Dedifferentiated amniotic fluid mesenchymal stem cell (primary cell): Measurements from ENCODE around the gene STAG2.

Source experiments
- DNase-seq: peaks from one replicate; pipeline ENCODE4 v3.0.0-alpha.2; 2016; ENCODE audit errors: extremely low spot score

The STAG2 gene

GRCh38 chrX:123975180-123975579, 13.7 kb downstream of the STAG2 start:
- DNase-seq: no peak

- DNase-seq: peak; percentile 27
Observed at GRCh38 chrX:123976706-123977316, 15.3 kb downstream of the STAG2 start.

DNA sequence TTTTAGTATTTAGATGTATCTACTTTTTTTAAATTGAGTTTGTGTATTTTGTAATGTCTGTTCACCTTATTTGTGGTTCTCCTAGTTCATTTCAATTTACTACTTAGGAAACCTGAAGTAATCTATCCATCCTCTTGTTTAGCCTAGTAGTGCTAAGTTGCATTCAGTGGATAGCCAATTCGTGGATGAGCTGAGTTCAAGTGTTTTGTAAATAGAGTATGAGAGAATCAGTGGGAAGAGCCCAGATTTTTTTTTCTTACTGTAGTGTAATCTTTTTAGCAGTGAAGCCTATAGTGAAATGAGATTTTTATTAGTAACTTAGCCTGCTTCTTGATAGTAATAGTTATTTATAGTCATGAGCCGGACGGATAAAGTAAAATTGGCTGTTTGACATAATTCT, 21.7 kb downstream of the STAG2 start:
- DNase-seq: no peak

DNA sequence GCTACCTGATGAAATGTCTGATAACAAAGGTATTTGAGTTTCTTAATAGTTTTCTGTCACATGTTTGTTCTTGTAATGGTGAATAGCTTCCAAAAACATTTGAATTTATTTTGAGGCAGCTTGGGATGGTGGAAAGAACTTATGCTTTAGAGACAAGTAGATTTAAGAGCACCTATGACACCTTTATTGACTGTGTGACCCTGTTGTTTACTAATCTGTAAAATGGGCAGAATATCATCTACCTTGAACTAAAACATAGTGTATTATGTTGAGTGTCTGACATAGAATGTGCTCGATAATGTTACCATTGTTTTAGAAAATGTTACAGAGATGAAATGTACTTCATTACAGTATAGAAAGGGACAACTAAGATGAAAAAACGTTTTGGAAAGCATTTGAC, 24.9 kb downstream of the STAG2 start:
- no peak for DNase-seq

- no peak for DNase-seq
Observed at GRCh38 chrX:123988423-123989111, 27.1 kb downstream of the STAG2 start.

DNA sequence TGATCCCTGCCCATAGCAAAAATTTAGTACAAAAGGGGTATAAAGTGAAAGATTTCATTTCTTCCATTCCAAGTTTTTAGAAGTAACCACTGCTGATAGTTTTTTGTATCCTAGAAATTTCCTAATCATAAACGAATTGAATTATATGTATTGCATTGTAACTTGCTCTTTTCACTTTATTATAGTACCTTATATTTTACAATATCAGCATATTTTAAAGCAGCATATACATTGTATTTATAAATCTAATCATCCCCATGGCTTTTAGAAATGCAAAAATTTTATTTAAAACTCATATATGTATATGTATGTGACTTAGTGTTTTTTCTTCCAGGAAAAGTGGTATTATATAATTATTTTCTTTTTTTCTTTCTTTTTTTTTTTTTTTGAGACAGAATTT, 27.7 kb downstream of the STAG2 start:
- DNase-seq: no peak

GRCh38 chrX:123990169-123990568, 28.7 kb downstream of the STAG2 start:
- no peak for DNase-seq

DNA sequence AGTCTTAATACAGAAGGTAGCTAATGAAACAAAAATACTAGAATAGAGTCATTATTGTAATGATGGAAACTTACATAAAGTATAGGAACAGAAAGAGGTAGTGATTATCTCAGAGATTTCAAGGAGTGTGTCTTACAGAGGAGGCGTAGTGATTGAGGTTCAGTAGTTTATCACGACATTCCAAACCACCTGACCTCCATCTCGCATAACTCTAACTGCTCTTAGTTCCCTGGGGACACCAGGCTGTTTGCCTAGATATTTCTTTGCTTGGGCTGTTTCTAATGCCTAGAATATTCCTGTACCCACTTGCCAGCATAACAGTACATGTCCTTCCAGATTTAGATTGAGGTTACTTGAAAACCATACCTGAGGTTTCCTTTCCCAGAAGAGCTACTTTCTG, 29.1 kb downstream of the STAG2 start:
- DNase-seq: no peak

DNA sequence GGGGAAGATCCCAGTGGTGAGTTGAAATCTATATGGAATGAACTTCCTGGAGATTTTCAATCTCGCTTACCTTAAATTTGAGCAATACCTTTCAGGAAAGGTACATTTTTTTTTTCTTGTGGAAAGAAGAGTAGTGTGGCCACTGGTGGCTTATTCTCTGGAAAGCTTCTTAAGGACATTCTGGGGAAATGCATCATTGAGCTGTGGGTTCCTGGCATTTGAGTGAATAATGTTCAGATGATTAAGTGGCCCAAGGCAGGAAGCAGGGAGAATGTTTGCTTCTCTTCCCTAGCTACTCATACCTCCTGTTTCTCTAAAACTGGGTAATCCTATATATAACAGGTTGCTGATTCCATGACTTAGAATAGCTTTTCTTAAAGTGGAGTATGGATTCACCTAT, 31.8 kb downstream of the STAG2 start:
- DNase-seq: no peak

DNA sequence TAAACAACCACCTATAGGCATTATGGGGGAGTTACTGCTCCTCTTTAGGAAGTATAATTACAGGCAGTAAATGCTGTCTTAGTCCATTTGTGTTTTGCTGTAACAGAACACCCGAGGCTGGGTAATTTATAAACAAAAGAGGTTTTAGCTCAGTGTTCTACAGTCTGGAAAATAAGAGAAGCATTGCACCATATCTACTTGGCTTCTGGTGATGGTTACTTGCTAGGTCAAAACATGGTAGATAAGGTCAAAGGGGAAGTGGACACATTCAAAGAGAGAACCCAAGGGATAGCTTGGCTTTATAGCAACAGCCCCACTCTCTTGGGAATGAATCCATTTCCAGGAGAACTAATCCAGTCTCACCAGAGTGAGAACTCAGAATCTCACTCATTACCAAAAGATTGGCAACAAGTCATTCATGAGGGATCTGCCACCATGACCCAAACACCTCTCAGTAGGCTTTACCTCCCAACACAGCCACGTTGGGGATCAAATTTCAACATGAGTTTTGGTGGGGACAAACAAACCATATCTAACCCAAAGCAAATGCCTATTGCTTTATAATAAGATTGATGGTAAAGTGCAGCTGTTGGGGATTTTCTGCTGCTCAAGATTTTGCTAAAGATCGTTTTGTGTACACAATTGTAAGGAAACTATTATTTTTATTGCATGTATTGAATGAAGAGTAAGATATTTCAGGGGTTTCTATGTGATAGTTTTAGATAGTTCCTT, 32.6 kb downstream of the STAG2 start:
- DNase-seq: no peak

- DNase-seq: no peak
Observed at GRCh38 chrX:123994730-123995129, 33.2 kb downstream of the STAG2 start.

GRCh38 chrX:124001581-124001980, 40.1 kb downstream of the STAG2 start:
- DNase-seq: no peak

- DNase-seq: no peak
Observed at GRCh38 chrX:124005228-124005627, 43.7 kb downstream of the STAG2 start.

DNA sequence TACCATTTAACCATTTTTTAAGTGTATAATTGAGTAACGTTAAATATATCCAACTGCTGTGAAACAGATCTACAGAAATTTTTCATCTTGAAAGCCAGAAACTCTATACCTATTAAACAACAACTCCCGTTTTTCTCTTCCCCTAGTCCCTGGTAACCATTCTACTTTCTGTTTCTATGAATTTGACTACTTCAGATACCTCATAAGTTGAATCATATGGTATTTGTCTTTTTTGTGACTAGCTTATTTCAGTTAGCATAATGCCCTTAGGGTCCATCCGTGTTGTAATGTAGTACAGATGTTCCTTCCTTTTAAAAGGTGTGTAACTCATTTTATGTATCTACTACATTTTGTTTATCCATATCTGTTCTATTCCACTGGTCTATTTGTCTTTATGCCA, 48.7 kb downstream of the STAG2 start:
- peak; percentile 44 for DNase-seq

DNA sequence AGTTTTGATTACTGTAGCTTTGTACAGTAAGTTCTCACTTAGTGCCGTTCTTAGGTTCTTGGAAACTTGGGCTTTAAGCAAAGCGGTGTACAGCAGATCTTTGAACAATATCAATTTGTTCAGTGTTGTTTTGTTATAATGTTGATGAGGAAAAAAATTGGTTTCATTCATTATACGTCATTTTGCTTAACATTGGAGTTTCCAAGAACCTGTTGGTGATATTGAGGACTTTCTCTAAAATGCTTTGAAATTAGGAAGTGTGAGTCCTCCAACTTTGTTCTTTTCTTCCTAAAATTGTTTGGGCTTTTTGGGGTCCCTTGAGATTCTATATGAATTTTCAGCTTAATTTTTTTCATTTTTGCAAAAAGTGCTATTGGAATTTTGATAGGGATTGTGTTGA, 49.1 kb downstream of the STAG2 start:
- no peak for DNase-seq

- no peak for DNase-seq
Observed at GRCh38 chrX:124015721-124016120, 54.2 kb downstream of the STAG2 start.

DNA sequence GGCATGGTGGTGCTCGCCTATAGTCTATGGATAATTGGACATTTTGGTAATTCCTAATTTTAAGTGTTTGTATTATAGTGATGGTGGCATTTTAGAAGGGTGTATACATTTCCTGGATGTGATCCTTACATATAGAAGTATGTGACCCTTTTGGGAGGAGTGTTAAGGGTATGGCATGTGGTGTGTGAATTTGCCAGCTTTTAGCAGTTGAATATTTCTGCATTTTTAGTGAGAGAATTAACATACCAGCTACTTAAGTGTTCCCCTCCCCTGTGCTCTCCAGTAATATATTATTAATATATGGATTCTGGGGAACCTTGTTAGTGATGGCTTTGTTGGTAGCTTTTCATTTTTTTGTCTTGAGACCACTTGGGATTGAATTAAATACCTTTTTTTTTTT, 55.3 kb downstream of the STAG2 start:
- no peak for DNase-seq

DNA sequence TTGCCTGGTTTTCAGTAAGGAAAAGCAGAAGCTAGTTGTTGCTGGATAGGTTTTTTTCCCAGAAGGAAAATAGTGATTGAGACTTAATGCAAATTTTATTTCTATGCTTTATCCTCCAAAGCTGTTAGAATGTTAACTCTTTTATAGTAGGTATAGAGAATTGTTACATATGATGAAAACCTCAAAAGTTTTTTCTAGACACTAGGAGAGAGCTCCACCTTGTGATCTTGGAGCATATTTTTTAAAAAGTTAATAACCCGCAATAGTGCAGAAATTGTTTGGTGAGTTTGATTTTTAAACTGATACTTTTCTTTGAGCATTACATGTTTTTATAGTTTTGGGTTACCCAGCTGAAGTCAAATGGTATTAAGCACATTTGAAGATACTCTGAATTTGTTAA, 56.5 kb downstream of the STAG2 start:
- no peak for DNase-seq

DNA sequence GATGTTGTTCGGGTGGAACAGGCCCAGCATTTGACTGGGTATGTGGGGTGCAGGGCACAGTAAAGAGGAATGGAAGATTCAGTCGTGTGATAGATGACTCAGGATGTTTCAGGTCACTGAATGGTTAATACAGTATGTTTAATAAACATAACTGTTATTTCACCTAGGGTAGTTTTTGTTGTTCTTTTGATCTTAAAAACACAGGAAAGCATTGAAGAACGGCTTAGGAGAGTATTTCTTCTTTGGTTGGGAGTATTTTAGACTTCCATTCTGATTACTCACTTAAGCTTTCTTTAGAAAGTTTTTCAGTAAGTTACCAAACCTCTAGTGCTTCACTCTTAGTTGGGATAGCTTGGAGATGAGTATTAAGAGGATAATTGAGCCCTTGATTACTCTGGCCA, 62.3 kb downstream of the STAG2 start:
- no peak for DNase-seq

- no peak for DNase-seq
Observed at GRCh38 chrX:124026529-124026928, 65.0 kb downstream of the STAG2 start.

GRCh38 chrX:124028182-124028581, 66.7 kb downstream of the STAG2 start:
- DNase-seq: no peak

DNA sequence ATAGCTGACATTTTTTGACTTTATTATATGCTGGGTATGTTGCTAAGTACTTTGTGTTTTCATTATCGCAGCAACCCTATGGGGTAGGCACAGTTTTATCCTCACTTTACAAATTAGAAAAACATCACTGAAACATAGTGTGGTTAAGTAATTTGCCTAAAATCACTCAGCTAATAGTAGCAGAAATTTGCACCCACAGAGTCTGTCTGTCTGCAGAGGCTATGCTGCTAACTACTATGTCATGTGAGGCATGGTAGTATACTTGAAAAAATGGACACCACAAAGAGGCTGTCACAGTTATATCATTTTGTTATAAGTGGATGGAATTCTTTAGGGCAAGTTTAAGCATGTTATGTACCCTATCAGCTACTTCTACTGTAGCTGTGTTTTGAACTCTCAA, 69.0 kb downstream of the STAG2 start:
- DNase-seq: no peak

DNA sequence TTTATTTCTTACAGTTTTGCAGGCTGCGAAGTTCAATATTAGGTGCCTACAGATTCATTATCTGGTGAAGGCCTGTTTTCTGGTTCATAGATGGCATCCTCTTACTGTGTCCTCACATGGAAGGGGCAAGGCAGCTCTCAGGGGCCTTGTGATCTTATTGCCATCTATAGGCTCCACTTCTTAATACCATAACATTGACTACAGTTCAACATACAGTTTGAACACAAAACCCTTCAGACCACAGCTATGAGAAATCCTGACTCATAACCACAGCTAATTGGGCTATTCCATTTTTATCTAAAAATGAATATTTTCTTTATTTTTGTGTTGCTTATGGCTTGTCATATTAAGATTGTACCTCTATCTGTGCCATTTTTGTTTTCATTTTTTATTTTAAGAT, 72.3 kb downstream of the STAG2 start:
- peak; percentile 31 for DNase-seq
